Measurements from ENCODE around the gene KRT77. TPM values are rescaled to one million over a fixed set of nuclear protein-coding genes. Genes with fewer than 3 reads are reported as not detected.

Gene KRT77
- polyA plus RNA-seq, 3 donors, result not detected

GRCh38 chr12:52685406-52685890 is 17.9 kb downstream of the KRT77 start:
- Histone ChIP-seq H3K27ac (ENCODE audit: low read depth in 1 of 2, low read length in 2 of 2) (no peak overlapping the region), H3K79me2 (ENCODE audit: insufficient read depth, low read length) (no peaks in the 10 kb centered on the region), H2AFZ (ENCODE audit: insufficient read depth, low read depth, low read length, poor library complexity, severe bottlenecking) (no peak overlapping the region), H3K4me1 (ENCODE audit: control insufficient read depth in 1 of 2, insufficient read depth in 2 of 2, low read length in 2 of 2) (no peaks in the 10 kb centered on the region), H3K36me3 (replicated peaks in 1 of 2; ENCODE audit: control insufficient read depth in 1 of 2, insufficient read depth in 2 of 2, low read length in 2 of 2) (no peaks in the 10 kb centered on the region), H3K9ac (ENCODE audit: insufficient read depth, low read length, poor library complexity, severe bottlenecking) (no peak overlapping the region), H3K27me3 (ENCODE audit: control insufficient read depth in 2 of 2, insufficient read depth in 2 of 2, low read length in 2 of 2) (peaks cover 6 to 10% of the 10 kb centered on the region in 2 donors), H4K20me1 (ENCODE audit: insufficient read depth, low read length) (no peaks in the 10 kb centered on the region), H3K4me3 (replicated peaks in 1 of 3; ENCODE audit: low read depth in 2 of 3, low read length in 3 of 3) (no peak overlapping the region), H3K9me3 (replicated peaks in 1 of 2; ENCODE audit: control insufficient read depth in 1 of 2, insufficient read depth in 1 of 2, low read length in 2 of 2) (no peaks in the 10 kb centered on the region), H3K4me2 (replicated peaks; ENCODE audit: extremely low read depth, low read length, poor library complexity, severe bottlenecking) (no peak overlapping the region)
- H3K27me3 Mint-ChIP-seq (ENCODE audit: low read depth in 3 of 3), result peaks cover 13 to 24% (median 20%) of the 10 kb centered on the region in 3 donors
- H3K27ac Mint-ChIP-seq, result no peak overlapping the region
- no peak overlapping the region for H3K4me3 Mint-ChIP-seq
- H3K36me3 Mint-ChIP-seq, result no peaks in the 10 kb centered on the region
- H3K9me3 Mint-ChIP-seq, result peaks cover 0 to 1% (median 0%) of the 10 kb centered on the region in 7 donors
- TF ChIP-seq, protein P1, sequence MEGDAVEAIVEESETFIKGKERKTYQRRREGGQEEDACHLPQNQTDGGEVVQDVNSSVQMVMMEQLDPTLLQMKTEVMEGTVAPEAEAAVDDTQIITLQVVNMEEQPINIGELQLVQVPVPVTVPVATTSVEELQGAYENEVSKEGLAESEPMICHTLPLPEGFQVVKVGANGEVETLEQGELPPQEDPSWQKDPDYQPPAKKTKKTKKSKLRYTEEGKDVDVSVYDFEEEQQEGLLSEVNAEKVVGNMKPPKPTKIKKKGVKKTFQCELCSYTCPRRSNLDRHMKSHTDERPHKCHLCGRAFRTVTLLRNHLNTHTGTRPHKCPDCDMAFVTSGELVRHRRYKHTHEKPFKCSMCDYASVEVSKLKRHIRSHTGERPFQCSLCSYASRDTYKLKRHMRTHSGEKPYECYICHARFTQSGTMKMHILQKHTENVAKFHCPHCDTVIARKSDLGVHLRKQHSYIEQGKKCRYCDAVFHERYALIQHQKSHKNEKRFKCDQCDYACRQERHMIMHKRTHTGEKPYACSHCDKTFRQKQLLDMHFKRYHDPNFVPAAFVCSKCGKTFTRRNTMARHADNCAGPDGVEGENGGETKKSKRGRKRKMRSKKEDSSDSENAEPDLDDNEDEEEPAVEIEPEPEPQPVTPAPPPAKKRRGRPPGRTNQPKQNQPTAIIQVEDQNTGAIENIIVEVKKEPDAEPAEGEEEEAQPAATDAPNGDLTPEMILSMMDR (IDR thresholded peaks at IDR 0.05), result no peak
- WGBS (ENCODE audit: insufficient coverage), result 89% methylated on average over 6 of the region's 6 CpGs
- no peak for DNase-seq
- intact Hi-C loops (cut with micrococcal nuclease), result no loop called here
- no peaks in the 10 kb centered on the region for H3K4me1 Mint-ChIP-seq

DNA sequence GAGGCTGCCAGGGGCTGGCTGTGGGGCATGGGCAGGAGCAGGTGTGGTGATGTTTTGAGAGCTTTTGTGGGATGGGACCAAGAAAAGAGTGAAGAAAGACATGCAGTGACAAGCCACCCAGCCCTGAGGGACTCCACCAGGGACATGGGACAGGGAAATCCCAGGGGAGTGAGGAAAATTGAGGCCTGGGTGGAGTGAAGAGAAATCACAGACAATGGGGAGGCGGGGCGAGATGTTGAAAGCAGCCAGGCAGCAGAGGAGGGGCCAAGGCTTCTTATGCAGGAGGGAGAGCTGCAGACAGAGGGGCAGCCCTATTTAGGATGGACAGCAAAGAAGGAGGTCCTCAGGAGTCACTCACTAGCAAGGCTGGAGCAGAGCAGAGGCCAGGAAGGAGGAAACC is 18.9 kb downstream of the KRT77 start:
- 87% methylated on average over 2 of the region's 2 CpGs for WGBS (ENCODE audit: insufficient coverage)
- no peaks in the 10 kb centered on the region for H3K4me1 Mint-ChIP-seq
- intact Hi-C loops (cut with micrococcal nuclease), result no loop called here

More for the DNA sequence above, 18.9 kb downstream of the KRT77 start:
- Histone ChIP-seq H3K9me3 (replicated peaks in 1 of 2; ENCODE audit: control insufficient read depth in 1 of 2, insufficient read depth in 1 of 2, low read length in 2 of 2) (no peaks in the 10 kb centered on the region), H3K27me3 (ENCODE audit: control insufficient read depth in 2 of 2, insufficient read depth in 2 of 2, low read length in 2 of 2) (no peaks in the 10 kb centered on the region), H3K4me3 (replicated peaks in 1 of 3; ENCODE audit: low read depth in 2 of 3, low read length in 3 of 3) (no peak overlapping the region), H3K36me3 (replicated peaks in 1 of 2; ENCODE audit: control insufficient read depth in 1 of 2, insufficient read depth in 2 of 2, low read length in 2 of 2) (no peaks in the 10 kb centered on the region), H3K9ac (ENCODE audit: insufficient read depth, low read length, poor library complexity, severe bottlenecking) (no peak overlapping the region), H3K4me1 (ENCODE audit: control insufficient read depth in 1 of 2, insufficient read depth in 2 of 2, low read length in 2 of 2) (no peaks in the 10 kb centered on the region), H3K27ac (ENCODE audit: low read depth in 1 of 2, low read length in 2 of 2) (no peak overlapping the region), H4K20me1 (ENCODE audit: insufficient read depth, low read length) (no peaks in the 10 kb centered on the region), H2AFZ (ENCODE audit: insufficient read depth, low read depth, low read length, poor library complexity, severe bottlenecking) (no peak overlapping the region), H3K4me2 (replicated peaks; ENCODE audit: extremely low read depth, low read length, poor library complexity, severe bottlenecking) (no peak overlapping the region), H3K79me2 (ENCODE audit: insufficient read depth, low read length) (no peaks in the 10 kb centered on the region)
- TF ChIP-seq, protein P1 (IDR thresholded peaks at IDR 0.05), result no peak
- DNase-seq, result no peak
- Mint-ChIP-seq H3K9me3 (peaks cover 0 to 1% (median 0%) of the 10 kb centered on the region in 7 donors), H3K36me3 (no peaks in the 10 kb centered on the region), H3K27ac (no peak overlapping the region), H3K27me3 (ENCODE audit: low read depth in 3 of 3) (peaks cover 6 to 16% (median 12%) of the 10 kb centered on the region in 3 donors), H3K4me3 (no peak overlapping the region)

All from CD14-positive monocyte (primary cell).